GM18507 (cell line): ENCODE results near the gene SMIM13.

ENCODE experiments used
- DNase-seq: peaks from one replicate; pipeline ENCODE4 v3.0.0; 2011; ENCODE audit warnings: low read depth; ENCODE audit not compliant: insufficient read length; ENCODE audit errors: extremely low spot score
- FAIRE-seq: peaks from 2 replicates; lab custom pipeline; 2011; peaks lifted over from hg19 to GRCh38; lab: Jason Lieb, UNC

The SMIM13 gene

DNA sequence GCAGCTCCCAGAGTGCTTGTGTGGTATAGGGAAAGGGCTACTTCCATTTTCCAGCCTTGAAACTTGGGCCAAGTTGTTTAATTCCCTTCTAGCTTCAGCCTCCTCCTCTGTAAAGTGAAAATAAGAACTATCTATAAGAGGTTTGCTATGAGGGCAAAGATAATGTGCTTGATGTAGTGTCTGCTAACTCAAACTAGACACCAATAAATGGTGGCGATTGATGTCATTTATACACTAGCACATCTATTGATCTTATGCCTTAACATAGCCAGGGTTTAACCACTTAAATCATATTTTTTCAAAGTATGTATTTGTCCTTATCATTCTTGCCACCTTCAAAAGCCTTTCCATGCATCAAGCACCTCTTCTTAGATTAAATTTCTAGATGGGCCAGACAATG lies 83.6 kb downstream of the SMIM13 start:
- FAIRE-seq (no peak), DNase-seq (no peak)

DNA sequence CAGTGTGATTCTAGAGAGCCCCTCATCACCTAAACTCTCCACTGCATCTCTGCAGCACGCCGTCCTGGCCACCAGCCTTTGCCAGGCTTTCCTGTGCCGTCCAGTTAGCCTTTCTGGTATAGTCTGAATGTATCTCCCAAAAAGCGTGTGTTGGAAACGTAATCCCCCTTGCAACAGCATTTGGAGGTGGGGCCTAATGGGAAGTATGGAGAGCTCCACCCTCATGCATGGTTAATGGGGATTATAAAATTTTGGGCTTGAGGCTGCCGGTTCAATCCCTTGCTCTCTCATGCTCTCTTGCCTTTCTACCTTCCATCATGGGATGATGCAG lies 85.4 kb downstream of the SMIM13 start:
- DNase-seq = no peak
- FAIRE-seq = no peak

DNA sequence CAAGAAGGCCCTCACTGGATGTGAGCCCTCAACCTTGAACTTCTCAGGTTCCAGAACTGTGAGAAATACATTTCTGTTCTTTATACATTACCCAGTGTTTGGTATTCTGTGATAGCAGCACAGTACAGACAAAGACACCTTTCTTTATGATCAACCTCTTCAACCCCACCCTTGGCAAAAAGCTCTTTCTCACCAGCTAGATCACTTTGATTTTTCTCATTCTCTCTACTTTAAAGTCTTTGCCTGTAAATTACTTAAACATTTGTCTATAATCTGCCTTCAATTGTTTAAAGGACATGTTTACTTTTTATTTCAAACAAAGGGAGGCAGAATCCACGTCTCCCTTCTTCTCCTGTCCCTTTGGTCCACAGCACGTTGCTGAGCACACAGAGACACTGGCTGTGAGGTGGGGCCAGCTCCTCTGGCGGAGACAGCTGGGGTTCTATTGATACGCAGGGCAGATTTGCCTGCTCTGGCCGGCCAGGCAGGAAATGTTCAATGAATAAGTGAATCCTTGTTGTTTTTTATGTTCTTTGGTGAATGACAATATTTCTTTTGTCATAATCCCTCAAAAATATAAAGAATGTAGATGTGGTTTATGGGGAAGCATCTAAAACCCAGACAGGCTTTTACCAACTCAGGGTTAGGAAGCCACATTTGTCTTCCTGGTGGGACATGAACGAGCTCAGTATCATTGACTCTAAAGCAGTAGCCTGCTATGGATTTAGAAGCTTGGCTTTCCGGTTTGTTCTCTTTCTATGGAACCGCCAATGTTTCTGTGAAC lies 86.0 kb downstream of the SMIM13 start:
- no peak for FAIRE-seq
- no peak for DNase-seq

DNA sequence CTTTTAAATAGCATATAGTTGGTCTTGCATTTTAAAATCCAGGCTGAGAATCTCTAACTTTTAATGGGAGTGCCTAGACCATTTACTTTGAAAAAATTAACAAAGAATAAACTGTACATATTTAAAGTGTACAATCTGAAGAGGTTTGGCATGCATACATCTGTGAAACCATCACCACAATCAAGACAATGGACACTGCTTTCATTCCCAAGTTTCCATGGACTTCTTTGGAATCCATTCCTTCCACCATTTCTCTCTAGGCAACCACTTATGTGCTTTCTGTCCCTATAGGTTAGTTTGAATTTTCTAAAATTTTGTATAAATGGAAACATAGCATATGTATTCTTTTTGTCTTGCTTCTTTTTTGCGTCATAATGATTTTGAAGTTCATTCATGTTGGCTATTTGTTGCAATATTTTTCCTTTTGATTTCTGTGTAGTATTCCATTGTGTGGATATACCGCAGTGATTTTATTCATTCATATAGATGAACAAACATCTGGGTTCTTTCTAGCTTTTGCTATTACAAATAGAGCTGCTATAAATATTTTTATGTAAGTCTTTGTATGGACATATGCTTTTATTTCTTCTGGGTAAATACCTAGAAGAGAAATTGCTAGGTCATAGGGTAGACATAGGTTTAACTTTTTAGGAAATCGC lies 88.0 kb downstream of the SMIM13 start:
- DNase-seq = no peak
- no peak for FAIRE-seq

DNA sequence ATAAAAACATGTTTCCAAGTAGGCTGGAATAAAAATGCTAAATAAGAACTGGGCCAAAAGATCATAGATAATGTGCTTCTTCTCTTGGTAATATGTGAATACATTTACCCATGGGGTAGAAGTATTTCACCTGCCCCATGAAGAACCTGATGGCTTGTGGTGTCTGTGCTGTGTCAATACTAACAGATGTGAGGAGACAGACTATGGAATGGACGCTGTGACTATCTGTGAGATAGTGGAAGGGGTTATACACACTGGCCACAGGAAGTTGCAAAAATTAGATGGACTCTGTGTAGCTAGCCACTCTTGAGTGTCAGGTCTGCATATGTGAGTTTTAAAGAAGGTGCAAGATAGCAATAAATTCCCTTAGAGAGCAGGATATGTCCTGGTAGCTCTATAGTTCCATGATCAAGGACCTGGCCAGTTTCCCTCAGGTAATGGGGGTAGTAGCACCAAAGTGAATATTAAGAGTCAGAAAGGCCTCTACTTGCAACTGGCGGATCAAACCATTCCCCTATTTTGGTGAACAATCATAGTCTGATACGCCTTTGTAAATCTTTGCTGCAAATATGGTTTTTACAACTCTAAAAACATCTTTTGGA lies 90.2 kb downstream of the SMIM13 start:
- FAIRE-seq (peak; percentile 12), DNase-seq (no peak)

DNA sequence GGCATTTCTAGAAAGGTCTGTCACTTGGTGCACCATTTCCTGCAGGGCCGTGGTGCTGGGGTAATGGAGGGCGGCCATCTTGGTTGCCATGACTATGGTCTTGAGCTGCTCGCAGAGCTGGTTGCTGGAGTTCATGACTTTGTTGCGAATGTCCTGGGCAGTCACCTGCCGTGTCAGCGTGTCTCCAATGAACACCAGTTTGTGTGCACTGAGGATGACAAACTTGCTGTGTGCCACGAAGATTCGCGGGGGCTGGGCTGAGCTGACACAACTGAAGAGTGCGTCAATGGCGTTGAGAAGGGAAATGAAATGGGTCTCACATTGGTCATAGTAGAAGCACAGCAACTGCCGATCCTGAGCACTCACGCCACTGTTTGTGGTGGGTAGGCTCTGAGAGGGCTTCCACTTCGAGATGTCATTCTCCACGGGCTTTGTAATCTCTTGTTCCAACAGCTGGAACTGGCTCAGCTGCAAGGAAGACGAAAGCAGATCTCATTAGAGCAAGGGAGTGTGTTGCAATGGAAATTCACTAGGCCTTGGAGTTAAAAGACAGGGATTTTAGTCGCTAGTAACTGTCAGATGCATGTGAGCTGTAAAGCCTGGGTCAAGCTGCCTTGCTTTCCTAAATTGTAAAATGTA lies 91.7 kb downstream of the SMIM13 start:
- DNase-seq = no peak
- FAIRE-seq = no peak

DNA sequence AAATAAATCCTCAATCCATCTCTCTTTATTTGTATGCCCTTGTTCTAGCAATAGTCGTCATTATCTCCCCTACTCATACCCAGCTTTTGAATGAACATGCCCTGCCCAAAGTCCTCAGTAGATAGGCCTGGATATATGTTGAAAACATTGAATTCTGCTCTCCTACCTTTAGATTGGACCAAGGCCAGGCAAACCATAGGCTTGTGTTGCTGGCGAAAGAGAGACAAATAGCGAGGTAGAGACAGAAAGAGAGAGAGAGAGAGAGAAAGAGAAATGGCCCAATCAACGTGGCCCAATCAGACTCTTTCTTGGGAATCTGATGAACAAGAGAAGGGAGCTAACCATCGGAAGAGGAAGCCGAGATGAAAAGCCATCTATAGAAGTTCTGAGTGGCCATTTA lies 93.7 kb downstream of the SMIM13 start:
- DNase-seq = no peak
- no peak for FAIRE-seq
